Measurements from ENCODE around the gene MYH9.
"Not testable (repeated sequence)": the region's sequence is repeated elsewhere in the genome, so short reads cannot be mapped to it uniquely, and the experiment has no call there.

Gene MYH9

DNA sequence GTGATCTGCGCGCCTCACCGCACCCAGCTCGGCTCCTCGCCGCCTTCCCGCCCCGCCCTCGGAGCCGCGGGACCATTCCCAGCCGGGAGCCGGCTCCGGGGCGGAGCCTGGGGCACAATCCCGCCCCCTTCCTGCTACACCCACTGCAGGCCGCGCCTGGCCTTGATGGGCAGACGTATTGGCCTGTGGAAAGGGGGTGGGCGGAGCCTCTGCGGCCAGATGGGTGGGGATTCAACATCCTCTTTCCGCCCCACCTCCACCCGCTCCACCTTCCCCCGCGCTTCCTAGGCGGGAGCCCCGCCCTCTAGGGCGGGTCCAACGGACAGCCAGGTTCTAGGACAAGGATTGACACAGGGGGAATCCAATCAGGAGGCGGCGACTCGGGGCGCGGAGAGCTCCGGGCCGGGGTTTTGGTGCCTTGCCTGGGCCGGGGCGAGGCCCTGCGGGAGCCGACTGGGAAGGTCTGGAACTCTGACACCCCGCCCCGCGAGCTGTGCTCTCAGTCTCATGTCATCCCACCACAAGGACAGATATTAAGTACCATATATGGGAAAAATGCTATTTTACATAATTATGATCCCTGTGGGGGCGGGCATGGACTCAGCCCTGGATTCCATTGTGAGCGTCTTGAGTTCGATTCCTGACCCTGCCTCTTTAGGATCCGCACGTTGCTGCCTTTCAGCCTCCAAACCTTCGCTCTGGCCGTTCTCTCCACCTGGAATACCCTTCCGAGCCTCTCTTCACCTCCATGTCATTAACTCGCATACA is at the start of gene MYH9:
TSS of gene MYH9 (minus strand) at position 9 of the 768 bp plus-strand sequence. CDS start 38,731 bp downstream, outside the sequence.
- DNase-seq (ENCODE audit: low read depth in 3 of 3), result peak; percentile 99

GRCh38 chr22:36435516-36436415 is 48.0 kb upstream of the MYH9 start:
- peak in 1 of 3 donors; percentile 48 for DNase-seq (ENCODE audit: low read depth in 3 of 3)

GRCh38 chr22:36433318-36434231 is 45.8 kb upstream of the MYH9 start:
- DNase-seq (ENCODE audit: low read depth in 3 of 3), result no peak

- no peak for DNase-seq (ENCODE audit: low read depth in 3 of 3)
These were observed 45.0 kb upstream of the MYH9 start for GRCh38 chr22:36432592-36433317.

DNA sequence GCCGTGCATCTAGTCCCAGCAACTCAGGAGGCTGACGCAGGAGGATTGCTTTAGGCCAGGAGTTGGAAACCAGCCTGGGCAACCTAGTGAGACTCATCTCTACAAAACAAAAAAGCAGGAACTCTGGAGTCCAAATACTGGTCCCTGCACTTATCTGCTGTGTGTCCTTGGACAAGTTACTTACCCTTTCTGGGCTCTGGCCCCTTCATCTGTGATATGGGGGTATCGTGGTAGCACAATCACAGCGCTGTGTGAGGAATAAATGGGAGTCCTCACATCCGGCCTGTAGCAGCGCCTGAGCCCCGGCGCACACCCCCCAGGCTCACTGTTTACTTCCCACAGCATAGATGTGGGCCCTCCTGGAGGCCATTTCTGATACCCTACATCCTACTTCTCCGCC is 44.2 kb upstream of the MYH9 start:
- DNase-seq (ENCODE audit: low read depth in 3 of 3), result no peak

DNA sequence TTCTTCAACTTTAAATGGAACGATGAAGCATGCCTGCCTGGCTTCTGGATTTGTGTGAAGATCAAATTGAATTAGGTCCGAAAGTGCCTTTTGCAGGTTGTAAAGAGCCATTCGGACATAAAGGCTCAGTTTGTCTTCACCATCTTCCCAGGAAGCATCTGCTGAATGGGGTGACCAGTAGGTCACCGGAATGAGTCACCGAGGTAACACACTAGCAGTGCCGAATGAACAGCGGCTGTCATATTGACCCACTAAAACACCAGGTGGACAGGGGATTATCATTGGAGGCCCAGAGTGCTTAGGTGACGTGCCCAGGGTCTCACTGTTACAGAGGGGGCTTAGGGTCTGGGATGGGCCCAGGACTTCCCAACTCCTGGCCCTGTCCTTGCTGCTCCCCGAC is 43.1 kb upstream of the MYH9 start:
- DNase-seq (ENCODE audit: low read depth in 3 of 3), result no peak

- DNase-seq (ENCODE audit: low read depth in 3 of 3), result not testable (repeated sequence)
These were observed 40.2 kb upstream of the MYH9 start for GRCh38 chr22:36427952-36428351.

GRCh38 chr22:36425977-36426523 is 38.3 kb upstream of the MYH9 start:
- DNase-seq (ENCODE audit: low read depth in 3 of 3), result no peak

- no peak for DNase-seq (ENCODE audit: low read depth in 3 of 3)
These were observed 37.3 kb upstream of the MYH9 start for GRCh38 chr22:36424901-36425579.

DNA sequence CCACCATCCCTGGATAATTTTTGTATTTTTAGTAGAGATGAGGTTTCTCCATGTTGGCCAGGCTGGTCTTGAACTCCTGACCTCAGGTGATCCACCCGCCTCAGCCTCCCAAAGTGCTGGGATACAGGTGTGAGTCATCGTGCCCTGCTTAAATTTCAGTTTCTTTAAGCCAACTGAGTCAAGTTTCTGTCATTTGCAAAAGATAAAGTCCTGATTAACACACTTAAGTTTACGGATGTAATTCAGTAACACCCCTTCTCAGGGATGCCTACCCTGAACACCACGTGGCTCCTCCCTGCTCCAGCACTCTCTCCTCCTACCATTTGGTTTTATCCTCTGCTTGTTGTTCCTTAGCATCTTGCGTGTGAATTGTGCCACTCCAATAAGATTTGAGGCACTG is 36.7 kb upstream of the MYH9 start:
- DNase-seq (ENCODE audit: low read depth in 3 of 3), result not testable (repeated sequence)

DNA sequence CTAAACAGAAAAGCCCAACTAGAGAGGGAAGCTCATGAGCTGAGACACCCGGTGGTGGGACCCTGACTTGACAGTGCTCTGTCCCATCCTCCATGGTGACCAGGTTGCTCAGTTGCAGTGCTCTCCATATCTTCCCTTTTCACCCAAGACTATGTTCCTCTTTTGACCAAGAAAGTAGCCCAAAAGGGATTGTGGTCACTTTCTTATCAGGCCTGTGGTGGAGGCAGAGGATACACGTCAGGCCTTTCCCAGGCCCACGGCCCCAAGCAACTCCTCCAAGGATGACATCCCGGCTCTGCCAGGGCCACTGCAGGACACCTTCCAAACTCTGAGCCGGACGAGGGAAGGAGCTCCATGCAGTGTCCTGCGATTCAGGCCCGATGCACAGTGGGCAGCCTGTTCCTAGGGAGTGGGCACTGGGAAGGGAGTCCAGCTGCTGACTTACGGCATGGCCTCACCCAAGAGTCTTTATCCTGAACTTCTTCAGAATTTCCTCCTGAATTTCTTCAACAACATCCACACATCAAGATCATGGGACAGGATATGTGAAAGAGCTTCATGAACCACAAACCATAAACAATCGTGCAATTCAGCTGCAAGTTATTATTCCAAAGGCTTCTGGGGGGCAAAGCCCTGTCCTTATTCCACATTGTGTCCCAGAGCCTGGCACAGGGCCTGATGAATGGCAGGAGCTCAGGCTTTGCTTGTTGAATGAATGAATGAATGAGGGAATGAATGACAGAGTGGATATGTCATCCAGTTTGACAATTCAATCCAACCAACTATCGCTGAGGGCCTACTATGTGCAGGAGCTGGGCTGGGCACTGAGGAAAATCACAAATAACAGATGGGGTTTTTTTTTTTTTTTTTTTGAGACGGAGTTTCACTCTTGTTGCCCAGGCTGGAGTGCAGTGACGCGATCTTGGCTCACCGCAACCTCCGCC is 36.0 kb upstream of the MYH9 start:
- DNase-seq (ENCODE audit: low read depth in 3 of 3), result no peak

DNA sequence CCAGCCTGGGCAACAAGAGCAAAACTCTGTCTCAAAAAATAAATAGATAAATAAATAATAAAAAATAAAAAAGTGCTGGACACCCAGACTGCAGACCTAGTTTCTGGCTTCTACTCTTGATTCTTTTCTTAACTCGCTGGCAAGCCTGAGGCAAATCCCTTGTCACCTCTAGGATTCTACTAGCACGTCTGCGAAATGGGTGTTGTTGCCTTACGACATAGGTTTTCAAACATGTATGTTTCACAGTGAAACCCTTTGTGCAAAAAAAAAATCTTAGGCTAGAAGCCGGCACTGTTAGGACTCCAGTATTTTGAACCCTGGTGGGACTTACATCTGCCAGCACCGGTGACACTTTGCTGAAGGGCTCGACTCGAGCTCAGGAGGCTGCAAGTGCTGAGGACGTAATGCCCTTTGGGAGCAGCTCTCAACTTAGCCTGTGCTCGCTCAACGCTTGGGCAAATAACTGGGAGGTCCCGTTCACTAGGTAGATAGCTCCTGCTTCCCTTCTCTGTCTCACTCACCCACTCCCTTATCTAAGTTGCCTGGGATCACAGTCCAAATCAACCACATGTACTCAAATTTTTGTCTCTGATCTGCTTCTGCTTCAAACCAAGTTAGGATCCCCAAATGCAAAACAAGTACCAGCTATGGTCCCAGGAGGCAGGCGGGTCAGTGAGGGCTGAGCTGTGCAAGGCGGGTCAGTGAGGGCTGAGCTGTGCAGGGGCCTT is 34.7 kb upstream of the MYH9 start:
- DNase-seq (ENCODE audit: low read depth in 3 of 3), result no peak

- DNase-seq (ENCODE audit: low read depth in 3 of 3), result no peak
These were observed 32.4 kb upstream of the MYH9 start for GRCh38 chr22:36419912-36420882.

DNA sequence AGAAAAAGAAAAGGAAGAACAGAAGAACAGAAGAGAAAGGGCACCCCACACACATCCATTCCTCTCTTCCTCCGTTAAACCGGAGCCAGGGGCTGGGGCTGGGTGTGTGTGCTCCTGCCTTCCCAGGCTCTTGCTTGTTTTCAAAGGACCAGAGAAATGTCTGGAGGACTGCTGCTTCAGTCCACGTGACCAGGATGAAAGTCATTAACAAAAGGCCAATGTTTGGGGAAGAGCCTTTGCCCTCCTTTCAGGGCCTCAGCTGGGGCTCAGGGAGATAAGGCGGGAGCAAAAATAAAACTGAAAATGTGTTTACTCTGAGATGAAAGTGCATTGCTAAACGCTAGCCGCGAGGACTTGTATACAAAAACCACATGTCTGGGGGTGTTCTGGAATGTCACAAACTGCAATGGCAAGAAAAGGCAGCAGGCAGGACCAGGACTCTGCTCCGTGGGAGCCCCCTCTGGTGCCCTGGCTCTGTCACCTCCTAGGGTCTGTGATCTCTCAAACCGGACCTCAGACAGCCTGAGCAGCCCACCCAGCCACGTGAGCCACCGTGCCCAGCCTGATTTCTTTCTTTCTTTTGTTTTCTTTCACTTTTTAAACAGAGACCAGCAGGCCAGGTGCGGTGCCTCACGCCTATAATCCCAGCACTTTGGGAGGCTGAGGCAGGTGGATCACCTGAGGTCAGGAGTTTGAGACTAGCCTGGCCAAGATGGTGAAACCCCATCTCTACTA is 31.6 kb upstream of the MYH9 start:
- DNase-seq (ENCODE audit: low read depth in 3 of 3), result no peak

- DNase-seq (ENCODE audit: low read depth in 3 of 3), result no peak
These were observed 29.5 kb upstream of the MYH9 start for GRCh38 chr22:36417281-36417686.

DNA sequence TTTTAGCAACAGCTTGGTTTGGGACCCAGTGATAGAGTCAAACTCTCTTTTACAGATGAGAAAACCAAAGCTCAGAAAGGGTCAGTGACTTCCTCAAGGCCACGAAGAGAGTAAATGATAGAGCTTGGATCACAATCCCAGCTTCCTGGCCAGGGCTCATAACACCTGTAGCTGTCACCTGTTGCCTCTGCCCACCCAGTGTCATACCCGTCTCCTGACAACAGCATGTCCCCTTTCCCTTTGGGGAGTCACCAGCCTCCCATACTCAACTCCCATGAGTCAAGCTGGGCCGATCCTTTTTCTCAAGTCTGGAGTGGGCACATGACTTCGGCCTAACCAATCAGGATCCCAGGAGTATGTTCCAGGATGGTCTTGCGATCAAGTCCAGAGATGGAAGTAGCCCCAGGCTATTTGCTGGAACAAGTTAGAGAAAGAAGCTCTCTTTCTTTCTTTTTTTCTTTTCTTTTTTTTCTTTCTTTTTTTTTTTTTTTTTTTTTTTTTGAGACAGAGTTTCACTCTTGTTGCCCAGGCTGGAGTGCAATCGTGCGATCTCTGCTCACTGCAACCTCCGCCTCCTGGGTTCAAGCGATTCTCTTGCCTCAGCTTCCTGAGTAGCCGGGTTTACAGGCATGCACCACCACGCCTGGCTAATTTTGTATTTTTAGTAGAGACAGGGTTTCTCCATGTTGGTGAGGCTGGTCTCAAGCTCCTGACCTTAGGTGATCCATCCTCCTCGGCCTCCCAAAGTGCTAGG is 27.8 kb upstream of the MYH9 start:
- no peak for DNase-seq (ENCODE audit: low read depth in 3 of 3)
